HepG2 (cell line): Measurements from ENCODE around the gene CBX2. TPM values are rescaled to one million over a fixed set of nuclear protein-coding genes. Genes with fewer than 3 reads are reported as not detected.

Experiments
- BATF2 ChIP-seq: sonication (generic); formaldehyde crosslinking; IDR thresholded peaks from 2 replicates; pipeline ENCODE4 v1.8.0; 2022; ENCODE audit warnings: mild to moderate bottlenecking, missing genetic modification reagents, moderate library complexity
- CREBL2 ChIP-seq: sonication (generic); formaldehyde crosslinking; IDR thresholded peaks from 2 replicates; pipeline ENCODE4 v1.8.1; 2023; ENCODE audit warnings: missing genetic modification reagents, mild to moderate bottlenecking, borderline replicate concordance
- DMAP1 ChIP-seq: IDR thresholded peaks from 2 replicates; pipeline ENCODE4 v1.6.1; 2016
- EHMT2 ChIP-seq: fragments of 200-600 bp; sonication (generic); IDR thresholded peaks from 2 replicates; pipeline ENCODE4 v1.7.0; 2017; ENCODE audit warnings: antibody characterized with exemption, low read depth, low read length, borderline replicate concordance
- ETV5 ChIP-seq: IDR thresholded peaks from 2 replicates; pipeline ENCODE4 v1.6.1; 2018; ENCODE audit warnings: missing biosample characterization, missing genetic modification reagents, inconsistent platforms, borderline replicate concordance
- FOSL1 ChIP-seq: sonication (generic); formaldehyde crosslinking; IDR thresholded peaks from 2 replicates; pipeline ENCODE4 v1.9.0; 2021; ENCODE audit warnings: missing genetic modification reagents, borderline replicate concordance
- FOXA1 ChIP-seq, 2 experiments: fragments of 450-650 bp in 1 of 2; sonication (generic) in 1 of 2; formaldehyde crosslinking in 1 of 2; IDR thresholded peaks; 2 replicates each; pipeline versions ENCODE4 v1.4.0 to v1.6.1; 2016 to 2020; ENCODE audit warnings: missing genetic modification reagents in 1 of 2
- HDAC6 ChIP-seq: fragments of 200-600 bp; sonication (generic); IDR thresholded peaks from 2 replicates; pipeline ENCODE4 v1.7.0; 2017; ENCODE audit warnings: mild to moderate bottlenecking, antibody characterized with exemption, low read length, low read depth
- HNRNPUL1 ChIP-seq: fragments of 200-400 bp; formaldehyde crosslinking; IDR thresholded peaks from 2 replicates; pipeline ENCODE4 v1.6.1; 2017; ENCODE audit warnings: low read depth, mild to moderate bottlenecking, low read length, moderate library complexity
- NPAS2 ChIP-seq: sonication (generic); formaldehyde crosslinking; IDR thresholded peaks from 2 replicates; pipeline ENCODE4 v1.8.0; 2022; ENCODE audit warnings: mild to moderate bottlenecking, missing genetic modification reagents, borderline replicate concordance
- NR0B2 ChIP-seq: sonication (generic); formaldehyde crosslinking; IDR thresholded peaks from 2 replicates; pipeline ENCODE4 v1.4.0; 2020; ENCODE audit warnings: mild to moderate bottlenecking, missing genetic modification reagents
- PHB2 ChIP-seq: fragments of 450-650 bp; IDR thresholded peaks from 2 replicates; pipeline ENCODE4 v1.6.1; 2018; ENCODE audit not compliant: partially characterized antibody
- SETDB1 ChIP-seq: sonication (generic); formaldehyde crosslinking; IDR thresholded peaks from 2 replicates; pipeline ENCODE4 v1.5.1; 2020; ENCODE audit warnings: missing genetic modification reagents, mild to moderate bottlenecking, borderline replicate concordance
- THAP8 ChIP-seq: sonication (generic); formaldehyde crosslinking; IDR thresholded peaks from 2 replicates; pipeline ENCODE4 v1.5.1; 2020; ENCODE audit warnings: missing genetic modification reagents, mild to moderate bottlenecking, borderline replicate concordance
- ZFP90 ChIP-seq: sonication (generic); formaldehyde crosslinking; IDR thresholded peaks from 2 replicates; pipeline ENCODE4 v1.8.0; 2022; ENCODE audit warnings: missing genetic modification reagents, mild to moderate bottlenecking, inconsistent platforms, borderline replicate concordance
- ZMYM2 ChIP-seq: sonication (generic); formaldehyde crosslinking; IDR thresholded peaks from 2 replicates; pipeline ENCODE4 v1.8.0; 2022; ENCODE audit warnings: mild to moderate bottlenecking, missing genetic modification reagents
- ZNF251 ChIP-seq: sonication (generic); formaldehyde crosslinking; IDR thresholded peaks from 2 replicates; pipeline ENCODE4 v1.9.0; 2021; ENCODE audit warnings: mild to moderate bottlenecking, missing genetic modification reagents
- ZNF33A ChIP-seq: sonication (generic); formaldehyde crosslinking; IDR thresholded peaks from 2 replicates; pipeline ENCODE4 v1.5.1; 2020; ENCODE audit warnings: missing genetic modification reagents, mild to moderate bottlenecking, moderate library complexity, borderline replicate concordance
- ZNF354B ChIP-seq: sonication (generic); formaldehyde crosslinking; IDR thresholded peaks from 2 replicates; pipeline ENCODE4 v1.8.0; 2022; ENCODE audit warnings: mild to moderate bottlenecking, missing genetic modification reagents
- ZNF558 ChIP-seq: sonication (generic); formaldehyde crosslinking; IDR thresholded peaks from 2 replicates; pipeline ENCODE4 v1.9.0; 2022; ENCODE audit warnings: mild to moderate bottlenecking, missing genetic modification reagents, borderline replicate concordance
- ZNF574 ChIP-seq: sonication (generic); formaldehyde crosslinking; IDR thresholded peaks from 2 replicates; pipeline ENCODE4 v1.4.0; 2020; ENCODE audit warnings: missing genetic modification reagents
- ZNF747 ChIP-seq: sonication (generic); formaldehyde crosslinking; IDR thresholded peaks from 2 replicates; pipeline ENCODE4 v1.8.1; 2023; ENCODE audit warnings: missing genetic modification reagents, mild to moderate bottlenecking, borderline replicate concordance
- ZNF891 ChIP-seq: sonication (generic); formaldehyde crosslinking; IDR thresholded peaks from 2 replicates; pipeline ENCODE4 v1.5.0; 2020; ENCODE audit warnings: mild to moderate bottlenecking, missing genetic modification reagents
- polyA plus RNA-seq, 8 experiments: library from polyadenylated mRNA; depleted of rRNA in 3 of 8; stranded (reverse) in 7 of 8; unstranded in 1 of 8; fragments of >200 nt; fragmentation: Illumina TruSeq in 4 of 8; extraction: Trizol in 4 of 8; gene quantifications; 2 replicates each; pipeline versions ENCODE4 v1.2.1 to v1.2.3, GENCODE V29; 2011 to 2016; ENCODE audit warnings: low read depth in 4 of 8, missing spikeins in 1 of 8, mixed read lengths in 1 of 8; ENCODE audit not compliant: insufficient read depth in 1 of 8
- total RNA-seq, 5 experiments: library from RNA; depleted of rRNA; stranded (reverse); fragments of >200 nt; fragmentation: Illumina TruSeq; extraction: Trizol; gene quantifications; 2 replicates each; pipeline ENCODE4 v1.2.3, GENCODE V29; 2016; ENCODE audit warnings: low read depth in 1 of 5

CBX2 gene
- total and polyA plus RNA-seq, 2 of the 13 experiments (the other 11 are each of a cell fraction or from before 2014, with no cell fraction given), result 14.5 to 31.1 TPM

- TF ChIP-seq PHB2 (no peak), EHMT2 (no peak), ZNF558 (CRISPR knock-in tag) (0 out of 2 replicates have a peak, but pooled peaks have one; percentile 49), BATF2 (no peak), HNRNPUL1 (no peak), THAP8 (no peak), SETDB1 (CRISPR knock-in tag) (no peak), ZNF251 (CRISPR knock-in tag) (no peak), NPAS2 (no peak), ETV5 (CRISPR knock-in tag) (no peak), ZMYM2 (CRISPR knock-in tag) (0 out of 2 replicates have a peak, but pooled peaks have one; percentile 16), ZNF33A (CRISPR knock-in tag) (no peak), ZNF747 (CRISPR knock-in tag) (0 out of 2 replicates have a peak, but pooled peaks have one; percentile 54), ZNF574 (CRISPR knock-in tag) (peak; percentile 74), CREBL2 (CRISPR knock-in tag) (no peak), HDAC6 (no peak), FOSL1 (CRISPR knock-in tag) (no peak), ZNF354B (no peak), FOXA1 (IDR thresholded peaks at IDR 0.05) (no peak), FOXA1 (CRISPR knock-in tag; IDR thresholded peaks at IDR 0.05) (no peak; the same call in 1 of the 2 replicates), NR0B2 (CRISPR knock-in tag) (no peak), ZFP90 (CRISPR knock-in tag) (no peak), ZNF891 (no peak), DMAP1 (CRISPR knock-in tag) (0 out of 2 replicates have a peak, but pooled peaks have one; percentile 7)
Measured at GRCh38 chr17:79800325-79801155, 22.6 kb downstream of the CBX2 start (continued).
